ENCODE results near the gene ESPN.
"Not testable (repeated sequence)": the region's sequence is repeated elsewhere in the genome, so short reads cannot be mapped to it uniquely, and the experiment has no call there.

- TF ChIP-seq POLR2A (IDR thresholded peaks at IDR 0.05); CTCF (IDR thresholded peaks at IDR 0.05 in 8 of 11, conservative IDR thresholded peaks at IDR 0.05 in 3 of 11): not testable (repeated sequence)
These were observed 69.3 kb downstream of the ESPN start for GRCh38 chr1:6493834-6494223.

All from spleen (tissue), 7 donors.